Neural cell (in vitro differentiated cells): ENCODE data around the gene B3GALNT1. TPM values are rescaled to one million over a fixed set of nuclear protein-coding genes. Genes with fewer than 3 reads are reported as not detected.

Experiments
- polyA plus RNA-seq: library from polyadenylated mRNA; depleted of rRNA; stranded (reverse); fragments of >200 nt; gene quantifications from 2 replicates; pipeline ENCODE4 v1.2.3, GENCODE V29; 2014

The B3GALNT1 gene
- polyA plus RNA-seq, 1 donor from 2014 or later: 31.7 TPM

Other genes with a start within 250 kb of the B3GALNT1 start
- 22.4 and 25.3 TPM in 2 replicates for gene NMD3, start 116.0 kb upstream of the B3GALNT1 start, polyA plus RNA-seq